ENCODE measurements around the gene CUEDC2.

The CUEDC2 gene

DNA sequence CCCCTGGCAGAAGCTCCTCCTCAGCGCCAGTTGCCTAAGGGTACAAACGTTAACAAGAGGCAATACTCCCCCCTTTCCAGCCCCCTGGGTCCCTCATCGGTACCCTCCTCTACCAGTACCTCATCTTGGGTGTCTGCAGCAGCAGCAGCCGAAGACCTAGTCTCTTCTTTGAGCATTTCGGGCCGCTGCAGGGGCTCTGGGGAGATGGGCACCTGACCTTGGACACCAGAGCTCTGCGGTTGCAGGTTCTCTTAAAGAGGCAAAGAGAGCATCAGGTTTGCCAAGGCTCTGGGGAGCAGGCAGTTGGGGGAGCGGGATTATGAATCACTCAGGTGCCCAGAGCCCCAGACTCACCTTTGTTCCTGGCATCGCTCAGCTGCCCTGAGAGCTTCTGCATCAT, 8.2 kb downstream of the CUEDC2 start:
- DNase-seq, result no peak

GRCh38 chr10:102423372-102423968, 8.9 kb downstream of the CUEDC2 start:
- no peak for DNase-seq

DNA sequence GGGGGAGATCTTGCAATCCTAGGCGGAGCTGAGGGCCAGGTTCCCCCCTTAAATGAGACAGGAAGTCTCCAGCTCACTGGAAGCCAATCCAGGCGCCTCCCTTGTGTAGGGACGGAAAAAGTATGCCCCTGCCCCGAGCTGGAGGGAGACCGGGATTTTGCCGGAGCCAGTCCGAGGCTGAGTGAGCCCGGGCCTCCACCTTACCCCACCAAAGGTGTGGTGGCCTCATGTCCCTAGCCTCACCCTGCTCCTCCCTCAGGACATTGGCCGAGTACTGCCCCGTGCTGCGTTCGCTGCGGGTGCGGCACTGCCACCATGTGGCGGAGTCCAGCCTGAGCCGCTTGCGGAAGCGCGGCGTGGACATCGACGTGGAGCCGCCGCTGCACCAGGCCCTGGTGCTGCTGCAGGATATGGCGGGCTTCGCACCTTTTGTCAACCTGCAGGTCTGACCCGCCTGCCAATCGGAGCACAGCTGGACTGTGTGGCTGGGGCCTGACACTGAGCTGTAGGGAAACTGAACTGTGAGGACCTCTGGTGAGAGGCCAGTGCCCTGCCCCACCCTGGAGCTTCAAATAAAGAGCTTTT, 9.7 kb downstream of the CUEDC2 start:
- peak; percentile 34 for DNase-seq

GRCh38 chr10:102421757-102422512, 10.4 kb downstream of the CUEDC2 start:
- no peak for DNase-seq

- DNase-seq, result no peak
Measured at GRCh38 chr10:102421507-102421756, 10.9 kb downstream of the CUEDC2 start.

DNA sequence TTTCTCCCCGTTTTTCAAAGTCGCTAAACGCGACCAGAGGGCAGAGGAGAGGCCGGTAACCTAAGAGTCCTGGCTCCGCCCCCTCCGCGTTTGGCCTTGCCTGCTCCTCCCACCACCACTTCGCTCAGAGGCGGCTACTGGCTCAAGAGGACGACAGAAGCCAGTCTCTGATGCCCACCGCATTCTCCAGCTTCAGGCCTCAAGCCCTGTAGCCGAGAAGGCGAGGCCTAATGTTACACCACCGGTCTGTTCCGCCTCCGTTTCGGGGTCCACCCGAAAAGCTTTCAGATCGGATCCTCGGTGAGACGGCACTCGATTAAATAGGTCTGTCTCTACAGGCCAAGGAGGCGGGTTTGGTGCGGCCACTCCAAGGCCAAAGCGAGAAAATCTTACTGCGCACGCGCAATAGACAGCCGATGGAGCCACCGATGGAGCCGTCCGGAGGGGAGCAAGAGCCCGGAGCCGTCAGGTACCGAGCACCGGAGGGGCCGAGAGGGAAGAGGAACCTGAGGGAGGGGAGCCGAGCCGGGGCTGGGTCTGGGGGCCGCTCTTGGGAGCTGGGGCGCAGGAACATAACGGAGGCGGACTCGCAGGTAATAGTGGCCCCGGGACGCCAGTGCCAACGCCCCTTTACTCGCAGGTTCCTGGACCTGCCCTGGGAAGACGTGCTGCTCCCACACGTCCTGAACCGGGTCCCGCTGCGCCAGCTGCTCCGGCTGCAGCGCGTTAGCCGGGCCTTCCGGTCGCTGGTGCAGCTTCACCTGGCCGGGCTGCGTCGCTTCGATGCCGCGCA, 11.5 kb downstream of the CUEDC2 start, which contains the start of gene FBXL15:
TSS of gene FBXL15 (plus strand) at position 123 of the 793 bp plus-strand sequence. CDS start at position 417, 294 bp downstream.
- DNase-seq, result peak; percentile 96

- DNase-seq, result no peak
Measured at GRCh38 chr10:102420181-102420713, 12.1 kb downstream of the CUEDC2 start.

DNA sequence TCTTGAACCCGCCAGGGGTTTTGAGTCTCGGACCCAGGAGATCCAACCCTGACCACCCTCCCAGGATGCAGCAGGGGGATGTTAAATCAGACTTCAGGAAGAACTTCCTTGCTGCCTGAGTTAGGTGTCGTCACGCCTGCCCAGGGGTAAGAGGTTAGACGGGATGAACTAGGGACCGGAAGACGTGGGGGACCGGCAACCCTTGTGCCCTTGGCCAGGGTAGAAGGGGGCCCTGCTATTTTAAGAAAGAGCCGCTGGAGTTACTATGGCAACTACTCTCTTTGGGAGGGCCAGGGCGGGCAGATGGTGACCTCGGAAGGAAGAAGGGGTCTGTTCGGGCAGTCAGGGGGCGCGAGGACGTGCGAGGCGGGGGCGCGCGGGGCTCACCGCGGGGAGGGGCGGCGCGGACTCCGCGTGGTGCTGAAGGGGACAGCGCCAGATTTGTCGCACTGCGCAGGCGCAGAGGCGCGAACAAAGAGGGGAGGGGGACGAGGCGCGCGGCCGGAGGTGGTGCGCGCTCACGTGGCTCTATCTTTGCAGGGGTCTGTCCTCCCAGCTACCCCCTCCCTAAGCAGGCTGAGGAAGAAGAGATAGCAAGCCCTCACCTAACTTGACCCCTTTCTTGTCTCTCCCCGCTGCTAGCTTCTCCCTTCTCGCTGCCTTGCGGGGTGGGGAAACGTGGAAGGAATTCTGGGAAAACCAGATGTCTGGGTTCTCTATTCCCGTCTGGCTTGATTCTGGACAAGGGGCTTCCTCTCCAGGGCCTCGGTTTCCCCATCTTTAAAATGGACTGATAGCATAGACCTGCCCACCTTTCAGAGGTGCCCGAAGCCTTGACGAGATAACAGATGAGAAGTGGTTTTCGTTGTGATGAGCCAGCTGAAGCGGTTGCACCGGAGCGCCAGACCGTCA, 12.8 kb downstream of the CUEDC2 start:
- DNase-seq, result peak; percentile 56

- no peak for DNase-seq
Measured at GRCh38 chr10:102418622-102419268, 13.6 kb downstream of the CUEDC2 start, which contains the start of gene PSD. Gene PSD, minus strand, starts transcription at chr10:102418785. Its CDS starts 1,747 bp downstream, at chr10:102417038.

- DNase-seq, result no peak
Measured at GRCh38 chr10:102416695-102417094, 15.7 kb downstream of the CUEDC2 start.

DNA sequence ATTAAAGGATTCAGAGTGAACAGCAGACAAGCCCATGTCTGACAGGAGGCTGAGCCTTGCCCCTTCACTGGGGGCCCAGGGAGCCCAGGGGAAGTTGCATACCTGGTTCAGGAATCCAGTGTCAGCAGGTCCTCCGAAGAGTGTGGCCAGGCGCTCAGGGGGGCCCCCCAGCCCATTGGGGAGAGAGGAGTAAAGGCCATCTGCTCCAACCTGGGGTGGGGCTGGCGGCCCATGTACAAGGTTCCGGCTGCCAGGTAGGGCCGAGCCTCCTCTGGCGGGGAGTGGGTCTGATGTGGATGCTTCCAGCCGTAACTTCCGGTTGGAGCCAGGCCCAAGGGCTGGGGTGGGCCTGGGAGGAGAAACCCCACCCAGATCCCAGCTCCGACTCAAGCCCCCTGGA, 16.1 kb downstream of the CUEDC2 start:
- no peak for DNase-seq

- DNase-seq, result no peak
Measured at GRCh38 chr10:102414749-102415148, 17.6 kb downstream of the CUEDC2 start.

DNA sequence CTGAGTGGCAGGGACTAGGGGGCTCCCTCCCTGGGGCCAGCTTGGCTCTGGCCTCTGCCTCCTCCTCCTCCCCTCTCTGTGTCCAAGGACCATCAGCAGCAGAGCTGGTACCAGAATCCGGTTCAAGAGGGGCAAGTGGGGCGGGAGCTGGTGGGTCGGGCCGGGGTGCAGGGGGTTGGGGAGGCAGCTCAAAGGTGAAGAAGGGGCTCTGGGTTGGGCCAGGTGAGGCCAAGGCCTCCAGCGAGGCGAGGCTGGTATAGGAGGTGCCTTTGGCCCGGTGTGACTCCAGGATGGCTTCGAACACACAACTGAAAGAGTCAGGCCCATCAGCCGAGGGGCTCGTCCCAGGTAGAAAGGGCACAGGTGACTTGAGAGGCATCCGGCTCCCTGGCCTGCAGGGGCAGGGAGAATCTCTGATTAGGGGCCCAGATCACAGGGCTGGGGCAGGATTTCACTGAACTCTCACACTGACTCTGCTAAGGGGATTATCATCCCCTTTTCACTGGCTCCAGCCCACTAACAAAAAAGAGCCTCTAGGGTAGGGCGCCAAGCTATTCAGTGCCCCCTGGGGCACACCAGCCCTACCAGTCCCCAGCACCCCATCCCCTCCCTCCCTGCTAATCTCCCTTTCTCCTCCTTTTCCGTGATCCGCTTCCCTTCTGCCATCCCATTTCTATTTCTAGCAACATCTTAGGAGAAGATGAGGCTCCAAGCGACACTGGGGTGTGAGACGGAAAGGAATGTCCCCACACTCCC, 18.4 kb downstream of the CUEDC2 start:
- DNase-seq, result no peak

GRCh38 chr10:102413053-102413705, 19.2 kb downstream of the CUEDC2 start:
- peak; percentile 44 for DNase-seq

GRCh38 chr10:102412293-102412692, 20.1 kb downstream of the CUEDC2 start:
- DNase-seq, result no peak

GRCh38 chr10:102411341-102412255, 20.8 kb downstream of the CUEDC2 start:
- DNase-seq, result no peak

DNA sequence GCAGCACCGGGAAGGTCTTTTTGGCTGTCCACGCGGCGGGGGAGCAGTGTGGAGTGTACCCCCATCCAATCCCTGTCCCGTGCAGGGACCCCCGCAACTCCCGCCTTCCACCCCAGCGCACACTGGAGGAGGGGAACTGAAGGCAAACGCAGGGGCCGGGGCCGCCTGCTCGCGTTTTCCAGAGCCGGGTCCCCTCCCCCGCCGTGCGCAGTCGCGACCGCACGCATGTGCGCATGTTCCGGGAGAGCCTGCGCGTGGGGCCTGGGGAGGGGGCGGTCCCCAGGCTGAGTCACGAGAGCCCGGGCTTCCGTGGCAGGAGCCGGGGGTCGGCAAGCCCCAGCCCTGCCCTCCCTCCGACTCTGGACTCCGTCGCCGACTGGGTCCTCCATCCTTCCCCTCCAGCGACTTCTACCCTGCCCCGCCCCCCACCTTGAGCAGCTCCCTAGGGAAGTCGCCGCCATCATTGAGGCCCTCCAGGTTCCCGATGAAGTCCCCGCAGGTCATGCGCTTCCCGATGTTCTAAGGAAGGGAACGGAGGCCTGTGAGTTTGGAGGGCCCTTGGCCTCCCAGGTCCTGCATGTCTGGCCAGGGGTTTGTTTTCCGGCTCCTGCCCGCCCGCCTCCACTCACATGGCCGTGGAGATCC, 21.8 kb downstream of the CUEDC2 start:
- no peak for DNase-seq

DNA sequence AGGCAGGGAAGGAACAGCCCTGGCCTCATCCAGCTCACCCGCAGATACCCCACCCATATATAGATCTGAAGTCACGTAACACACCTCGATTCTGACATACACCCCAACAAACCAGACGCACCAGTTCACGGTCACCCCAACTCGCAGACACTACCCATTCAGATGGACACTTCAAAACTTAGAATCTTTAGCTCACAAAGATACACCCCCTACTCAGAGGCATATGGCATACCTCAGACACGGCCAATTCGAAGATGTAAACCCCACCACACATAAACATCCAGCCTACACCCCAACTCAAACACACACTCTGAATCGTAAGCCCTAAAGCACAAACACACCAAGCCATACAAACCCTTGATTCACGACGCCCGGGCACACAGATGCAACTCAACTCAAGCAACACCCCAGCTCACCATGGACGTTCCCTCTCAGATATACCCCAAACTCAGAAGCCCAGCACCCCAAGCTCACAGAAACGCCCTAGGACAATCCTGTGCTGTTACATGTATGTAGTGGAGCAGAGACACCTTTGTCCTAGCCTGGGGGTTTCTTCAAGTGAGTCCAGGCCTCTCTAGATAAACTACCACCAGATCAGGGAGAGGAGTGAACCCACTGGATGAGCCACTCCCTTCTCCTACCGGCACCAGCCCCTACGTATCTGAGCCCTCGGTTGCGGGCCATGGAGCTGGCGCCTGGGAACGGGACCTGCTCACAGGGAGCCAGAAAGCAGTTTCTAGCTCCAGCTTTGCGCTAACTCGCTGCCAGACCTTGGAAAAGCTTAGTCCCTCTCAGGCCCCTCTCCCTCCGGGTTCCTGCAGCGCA, 22.6 kb downstream of the CUEDC2 start:
- DNase-seq, result no peak
